Measurements from ENCODE around the gene RAPGEF6.
A peak's percentile ranks its signal among the peaks of the same experiment; 100 is the strongest.

DNA sequence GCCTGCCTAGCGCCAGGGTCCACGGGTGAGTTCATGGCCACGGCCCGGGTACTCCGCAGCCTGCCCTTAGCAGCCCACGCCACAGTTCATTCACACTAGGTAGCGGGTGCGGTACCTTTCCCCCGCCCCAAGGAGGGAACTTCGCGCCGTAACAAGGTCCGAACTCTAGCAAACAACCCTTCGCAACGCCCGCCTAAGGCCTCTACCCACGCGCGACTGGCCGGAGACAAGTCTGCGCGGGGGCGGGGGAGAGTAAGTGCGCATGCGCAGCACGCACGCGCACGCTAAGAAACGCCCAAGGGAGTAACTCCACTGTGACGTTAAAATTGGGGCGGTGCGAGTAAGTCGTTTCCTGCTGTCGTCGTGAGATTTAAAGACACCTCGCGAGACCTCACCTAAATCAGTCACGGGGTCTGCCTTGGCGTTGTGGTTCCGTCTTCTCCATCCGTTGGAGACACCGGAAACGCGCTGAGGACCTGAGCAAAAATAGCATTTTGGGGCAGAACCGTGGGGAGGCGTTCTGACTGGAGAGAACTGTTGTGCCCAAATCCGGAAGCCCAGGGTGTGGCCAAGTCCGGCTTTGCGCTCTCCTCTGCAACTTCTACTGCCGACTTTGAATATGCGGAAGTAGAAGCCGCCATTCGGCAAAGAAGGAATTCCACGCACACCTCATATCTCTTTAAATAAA is at the start of gene RAPGEF6:
- TF ChIP-seq, protein P1, sequence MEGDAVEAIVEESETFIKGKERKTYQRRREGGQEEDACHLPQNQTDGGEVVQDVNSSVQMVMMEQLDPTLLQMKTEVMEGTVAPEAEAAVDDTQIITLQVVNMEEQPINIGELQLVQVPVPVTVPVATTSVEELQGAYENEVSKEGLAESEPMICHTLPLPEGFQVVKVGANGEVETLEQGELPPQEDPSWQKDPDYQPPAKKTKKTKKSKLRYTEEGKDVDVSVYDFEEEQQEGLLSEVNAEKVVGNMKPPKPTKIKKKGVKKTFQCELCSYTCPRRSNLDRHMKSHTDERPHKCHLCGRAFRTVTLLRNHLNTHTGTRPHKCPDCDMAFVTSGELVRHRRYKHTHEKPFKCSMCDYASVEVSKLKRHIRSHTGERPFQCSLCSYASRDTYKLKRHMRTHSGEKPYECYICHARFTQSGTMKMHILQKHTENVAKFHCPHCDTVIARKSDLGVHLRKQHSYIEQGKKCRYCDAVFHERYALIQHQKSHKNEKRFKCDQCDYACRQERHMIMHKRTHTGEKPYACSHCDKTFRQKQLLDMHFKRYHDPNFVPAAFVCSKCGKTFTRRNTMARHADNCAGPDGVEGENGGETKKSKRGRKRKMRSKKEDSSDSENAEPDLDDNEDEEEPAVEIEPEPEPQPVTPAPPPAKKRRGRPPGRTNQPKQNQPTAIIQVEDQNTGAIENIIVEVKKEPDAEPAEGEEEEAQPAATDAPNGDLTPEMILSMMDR (IDR thresholded peaks at IDR 0.05) = peak in 3 of 6 experiments; percentile 41 to 50 (median 42)
- peak; percentile 61 to 84 for TF ChIP-seq POLR2A (IDR thresholded peaks at IDR 0.05)
